ENCODE results near the gene GIPC1. TPM values are rescaled to one million over a fixed set of nuclear protein-coding genes. Genes with fewer than 3 reads are reported as not detected.

Gene GIPC1
- total and polyA plus RNA-seq, 9 of the 15 experiments (the other 6 are each of a cell fraction or from before 2014, with no cell fraction given): 0.49 to 54.7 (median 24.8) TPM

GRCh38 chr19:14517840-14518505 lies 22.0 kb upstream of the GIPC1 start, which contains the start of gene DNAJB1:
TSS of gene DNAJB1 (minus strand) at chr19:14518397. CDS start at chr19:14518349, 48 bp downstream.
- ChIA-PET POLR2A (interaction anchor here (0.6 to 6.3 kb wide), 21 partner anchors 9 to 406 kb away, joined by 3 to 70 read pairs (median 4); partner anchors contain the start of gene NDUFB7), CTCF (ENCODE audit: low intra/inter-chr PET ratio) (interaction anchor here (1.1 kb wide), 1 partner anchor 19 kb away, joined by 3 read pairs; no protein-coding TSS in a partner anchor)
- Histone ChIP-seq H3K9me3 (replicated peaks; ENCODE audit: control insufficient read depth, insufficient read depth, low read depth, low read length) (no peaks in the 10 kb centered on the region), H3K36me3 (ENCODE audit: control insufficient read depth, insufficient read depth, low read length) (peaks cover 38% of the 10 kb centered on the region), H3K9me1 (ENCODE audit: control insufficient read depth, insufficient read depth, low read length) (no peaks in the 10 kb centered on the region), H3K4me3 (peak within 1 kb of the TSS; percentile 98), H4K20me1 (replicated peaks; ENCODE audit: control insufficient read depth, insufficient read depth, low read length) (peaks cover 26% of the 10 kb centered on the region), H2AFZ (ENCODE audit: low read depth, low read length) (peak within 1 kb of the TSS; percentile 85), H3K27ac (ENCODE audit: extremely low read depth, low read depth, low read length) (peak within 1 kb of the TSS; percentile 99), H3K4me1 (replicated peaks in 1 of 2; ENCODE audit: control insufficient read depth in 2 of 2, insufficient read depth in 2 of 2, low read length in 2 of 2) (peaks cover 54 to 55% of the 10 kb centered on the region in 2 experiments), H3K4me2 (ENCODE audit: insufficient read depth, low read length) (peak within 1 kb of the TSS; percentile 99), H3K27me3 (ENCODE audit: control insufficient read depth in 2 of 2, insufficient read depth in 2 of 2, low read length in 2 of 2) (no peaks in the 10 kb centered on the region), H3K9ac (ENCODE audit: insufficient read depth in 1 of 2, low read depth in 2 of 2, low read length in 2 of 2) (peak within 1 kb of the TSS; percentile 96 to 100), H3K79me2 (ENCODE audit: control insufficient read depth, insufficient read depth, low read length) (peaks cover 45% of the 10 kb centered on the region)
- intact Hi-C loops (cut with micrococcal nuclease) (loop anchor here (5.0 kb wide), 1 partner anchor 34 kb away; no protein-coding TSS in a partner anchor), in situ Hi-C loops (cut with MboI) (no loop called here)
- DNase-seq (ENCODE audit: extremely low read depth in 1 of 4, low spot score in 3 of 4) (peak; percentile 85 to 89 (median 88)), ATAC-seq (peak; percentile 86), FAIRE-seq (no peak)
- under 1% methylated on average over 49 of the region's 82 CpGs for WGBS (ENCODE audit: insufficient coverage, low coverage, missing lambda C conversion rate)
- BruUV-seq (replicated peaks): TSS peak; percentile 57
- TF ChIP-seq ZBTB9 (CRISPR knock-in tag; IDR thresholded peaks at IDR 0.05) (peak; percentile 81; the same call in 1 of the 2 replicates), MYBL2 (IDR thresholded peaks at IDR 0.05; ENCODE audit: low read depth) (no peak), MYBL2 (CRISPR knock-in tag; IDR thresholded peaks at IDR 0.05; ENCODE audit: borderline replicate concordance) (no peak), ETV5 (CRISPR knock-in tag; IDR thresholded peaks at IDR 0.05; ENCODE audit: low read depth) (peak; percentile 45), ZBTB5 (IDR thresholded peaks at IDR 0.05) (0 out of 2 replicates have a peak, but pooled peaks have one; percentile 42), CREB1 (IDR thresholded peaks at IDR 0.05) (no peak), CREB1 (CRISPR knock-in tag; IDR thresholded peaks at IDR 0.05) (peak; percentile 45), KLF13 (tag; IDR thresholded peaks at IDR 0.05; ENCODE audit: borderline replicate concordance, low read depth) (peak; percentile 76; the same call in 1 of the 2 replicates), SIN3B (IDR thresholded peaks at IDR 0.05; ENCODE audit: low read depth) (peak; percentile 54; the same call in 1 of the 2 replicates), ZNF41 (CRISPR knock-in tag; conservative IDR thresholded peaks at IDR 0.05) (no peak), SAFB2 (IDR thresholded peaks at IDR 0.05; ENCODE audit: borderline replicate concordance, low read depth, low read length, severe bottlenecking) (no peak), HMGN3 (IDR thresholded peaks at IDR 0.05; ENCODE audit: borderline replicate concordance, extremely low read depth, insufficient read length, low read depth, low read length) (peak; percentile 98), RBM34 (IDR thresholded peaks at IDR 0.05; ENCODE audit: borderline replicate concordance, insufficient read depth, low read length) (0 out of 2 replicates have a peak, but pooled peaks have one; percentile 48), HMG20A (CRISPR knock-in tag; conservative IDR thresholded peaks at IDR 0.05) (no peak), ARID3B (CRISPR knock-in tag; IDR thresholded peaks at IDR 0.05; ENCODE audit: borderline replicate concordance) (no peak), RBBP5 (IDR thresholded peaks at IDR 0.05; ENCODE audit: borderline replicate concordance, insufficient read depth, low read length, poor library complexity, severe bottlenecking) (peak; percentile 79)

Data from K562 (cell line).